ENCODE data around the gene ERLIN1. TPM values are rescaled to one million over a fixed set of nuclear protein-coding genes. Genes with fewer than 3 reads are reported as not detected.

ERLIN1 gene
- total RNA-seq, 1 donor from 2014 or later: 35.7 TPM

GRCh38 chr10:100140070-100140469 lies 45.8 kb downstream of the ERLIN1 start:
- no peaks in the 10 kb centered on the region for H3F3A ChIP-seq (ENCODE audit: low read depth)
- no peaks in the 10 kb centered on the region for H3K79me2 ChIP-seq (ENCODE audit: low read depth)
- H4K20me1 ChIP-seq (ENCODE audit: low read depth): no peaks in the 10 kb centered on the region
- no peak overlapping the region for H3K4me2 ChIP-seq
- no peak for TF ChIP-seq EZH2phosphoT487 (IDR thresholded peaks at IDR 0.05)
- no peak for TF ChIP-seq EZH2 (IDR thresholded peaks at IDR 0.05)
- no peak for TF ChIP-seq CTCF (IDR thresholded peaks at IDR 0.05)
- Mint-ChIP-seq H3K27me3 (ENCODE audit: insufficient read depth, low read depth) (peaks cover 8% of the 10 kb centered on the region), H3K4me3 (no peak overlapping the region), H3K9me3 (peaks cover 3% of the 10 kb centered on the region), H3K4me1 (no peaks in the 10 kb centered on the region), H3K36me3 (no peaks in the 10 kb centered on the region), H3K27ac (no peak overlapping the region)
- H3K36me3 ChIP-seq: no peaks in the 10 kb centered on the region
- no peaks in the 10 kb centered on the region for H3K27me3 ChIP-seq
- H3K4me3 ChIP-seq: no peak overlapping the region
- no peaks in the 10 kb centered on the region for H3K4me1 ChIP-seq
- no peak overlapping the region for H2AFZ ChIP-seq (replicated peaks)
- no peak for DNase-seq (ENCODE audit: low spot score)
- H3K9ac ChIP-seq: no peak overlapping the region
- H3K9me3 ChIP-seq (ENCODE audit: low read depth): no peaks in the 10 kb centered on the region
- no peak overlapping the region for H3K27ac ChIP-seq

- no peak for DNase-seq (ENCODE audit: low spot score)
- Histone ChIP-seq H3K79me2 (ENCODE audit: low read depth) (no peaks in the 10 kb centered on the region), H2AFZ (replicated peaks) (no peak overlapping the region), H3K4me2 (no peak overlapping the region), H3K4me3 (no peak overlapping the region), H3K27ac (no peak overlapping the region), H3K36me3 (no peaks in the 10 kb centered on the region), H3K27me3 (no peaks in the 10 kb centered on the region), H3K9ac (no peak overlapping the region), H3F3A (ENCODE audit: low read depth) (no peaks in the 10 kb centered on the region), H4K20me1 (ENCODE audit: low read depth) (no peaks in the 10 kb centered on the region), H3K4me1 (no peaks in the 10 kb centered on the region), H3K9me3 (ENCODE audit: low read depth) (no peaks in the 10 kb centered on the region)
- no peak overlapping the region for H3K4me3 Mint-ChIP-seq
- H3K9me3 Mint-ChIP-seq: peaks cover 6% of the 10 kb centered on the region
- TF ChIP-seq CTCF (IDR thresholded peaks at IDR 0.05): no peak
- TF ChIP-seq EZH2phosphoT487 (IDR thresholded peaks at IDR 0.05): no peak
- no peak for TF ChIP-seq EZH2 (IDR thresholded peaks at IDR 0.05)
- H3K27ac Mint-ChIP-seq: no peak overlapping the region
- H3K4me1 Mint-ChIP-seq: no peaks in the 10 kb centered on the region
- H3K36me3 Mint-ChIP-seq: no peaks in the 10 kb centered on the region
- H3K27me3 Mint-ChIP-seq (ENCODE audit: insufficient read depth, low read depth): peaks cover 5% of the 10 kb centered on the region
Observed at GRCh38 chr10:100138921-100139496, 46.8 kb downstream of the ERLIN1 start.

GRCh38 chr10:100135486-100135885 lies 50.3 kb downstream of the ERLIN1 start:
- no peaks in the 10 kb centered on the region for H3K36me3 ChIP-seq
- no peaks in the 10 kb centered on the region for H3K27me3 ChIP-seq
- H3K4me2 ChIP-seq: no peak overlapping the region
- Mint-ChIP-seq H3K27ac (no peak overlapping the region), H3K4me3 (no peak overlapping the region), H3K4me1 (no peaks in the 10 kb centered on the region), H3K36me3 (no peaks in the 10 kb centered on the region), H3K27me3 (ENCODE audit: insufficient read depth, low read depth) (peaks cover 3% of the 10 kb centered on the region), H3K9me3 (peaks cover 6% of the 10 kb centered on the region)
- H3K79me2 ChIP-seq (ENCODE audit: low read depth): no peaks in the 10 kb centered on the region
- H3K9me3 ChIP-seq (ENCODE audit: low read depth): no peaks in the 10 kb centered on the region
- H3K9ac ChIP-seq: no peak overlapping the region
- no peaks in the 10 kb centered on the region for H4K20me1 ChIP-seq (ENCODE audit: low read depth)
- no peak overlapping the region for H2AFZ ChIP-seq (replicated peaks)
- H3K27ac ChIP-seq: no peak overlapping the region
- TF ChIP-seq EZH2 (IDR thresholded peaks at IDR 0.05) (no peak), EZH2phosphoT487 (IDR thresholded peaks at IDR 0.05) (no peak), CTCF (IDR thresholded peaks at IDR 0.05) (no peak)
- H3K4me3 ChIP-seq: no peak overlapping the region
- DNase-seq (ENCODE audit: low spot score): no peak
- H3K4me1 ChIP-seq: no peaks in the 10 kb centered on the region
- no peaks in the 10 kb centered on the region for H3F3A ChIP-seq (ENCODE audit: low read depth)

Measured in neural progenitor cell (in vitro differentiated cells).